Skeletal muscle tissue (tissue), 4 donors: ENCODE results near the gene PLGRKT. TPM values are rescaled to one million over a fixed set of nuclear protein-coding genes. Genes with fewer than 3 reads are reported as not detected.
"Not testable (repeated sequence)": the region's sequence is repeated elsewhere in the genome, so short reads cannot be mapped to it uniquely, and the experiment has no call there.

Source experiments
- H3K27ac ChIP-seq: one replicate; pipeline ENCODE4 v1.7.0; 2013; ENCODE audit warnings: mild to moderate bottlenecking, low read depth, low read length, inconsistent platforms
- H3K27me3 ChIP-seq, 3 donors: one replicate each; pipeline ENCODE4 v1.7.0; 2013; ENCODE audit warnings: low read length in 3 of 3; ENCODE audit not compliant: control insufficient read depth in 3 of 3, insufficient read depth in 3 of 3
- H3K36me3 ChIP-seq, 3 donors: one replicate each; pipeline ENCODE4 v1.7.0; 2013; ENCODE audit warnings: low read length in 3 of 3; ENCODE audit not compliant: control insufficient read depth in 3 of 3, insufficient read depth in 3 of 3
- H3K4me1 ChIP-seq, 3 donors: one replicate each; pipeline ENCODE4 v1.7.0; 2013; ENCODE audit warnings: low read length in 3 of 3, mild to moderate bottlenecking in 3 of 3; ENCODE audit not compliant: control insufficient read depth in 3 of 3, insufficient read depth in 3 of 3
- H3K4me3 ChIP-seq, 3 donors: one replicate each; pipeline ENCODE4 v1.7.0; 2013; ENCODE audit warnings: low read length in 3 of 3
- H3K9ac ChIP-seq, 3 donors: one replicate each; pipeline ENCODE4 v1.7.0; 2013; ENCODE audit warnings: low read length in 3 of 3, mild to moderate bottlenecking in 3 of 3, moderate library complexity in 2 of 3, low read depth in 1 of 3
- H3K9me3 ChIP-seq, 3 donors: one replicate each; pipeline ENCODE4 v1.7.0; 2013; ENCODE audit warnings: low read length in 3 of 3; ENCODE audit not compliant: control insufficient read depth in 3 of 3
- total RNA-seq: library from RNA; depleted of rRNA; stranded (reverse); fragments of >200 nt; gene quantifications from one replicate; pipeline ENCODE4 v1.2.3, GENCODE V29; 2014
- donor health status: Osteomylitis.

Gene PLGRKT
- total RNA-seq, 1 donor from 2014 or later: 15.1 TPM

DNA sequence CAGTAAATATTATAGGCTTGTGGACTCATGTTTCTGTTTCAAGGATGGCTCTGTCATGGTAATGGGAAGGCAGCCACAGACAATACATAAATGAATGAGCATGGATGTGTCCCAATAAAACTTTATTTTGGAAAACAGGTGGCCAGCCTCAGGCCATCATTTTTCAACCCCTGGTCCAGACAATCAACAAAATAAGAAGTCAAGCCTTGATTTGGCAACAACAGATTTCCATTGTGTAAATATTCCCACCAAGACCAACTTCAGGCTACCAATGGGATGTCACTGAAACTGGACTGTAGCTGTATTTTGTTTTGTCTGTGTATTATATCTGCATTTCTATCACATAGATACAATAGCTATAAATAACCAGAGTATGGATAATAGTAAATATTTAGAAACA, 77.4 kb downstream of the PLGRKT start:
- Histone ChIP-seq H3K36me3 (peaks cover 0 to 7% (median 0%) of the 10 kb centered on the region in 3 donors), H3K27ac (no peak overlapping the region), H3K4me3 (no peak overlapping the region), H3K9me3 (no peaks in the 10 kb centered on the region), H3K27me3 (no peaks in the 10 kb centered on the region), H3K4me1 (no peaks in the 10 kb centered on the region), H3K9ac (no peak overlapping the region)

DNA sequence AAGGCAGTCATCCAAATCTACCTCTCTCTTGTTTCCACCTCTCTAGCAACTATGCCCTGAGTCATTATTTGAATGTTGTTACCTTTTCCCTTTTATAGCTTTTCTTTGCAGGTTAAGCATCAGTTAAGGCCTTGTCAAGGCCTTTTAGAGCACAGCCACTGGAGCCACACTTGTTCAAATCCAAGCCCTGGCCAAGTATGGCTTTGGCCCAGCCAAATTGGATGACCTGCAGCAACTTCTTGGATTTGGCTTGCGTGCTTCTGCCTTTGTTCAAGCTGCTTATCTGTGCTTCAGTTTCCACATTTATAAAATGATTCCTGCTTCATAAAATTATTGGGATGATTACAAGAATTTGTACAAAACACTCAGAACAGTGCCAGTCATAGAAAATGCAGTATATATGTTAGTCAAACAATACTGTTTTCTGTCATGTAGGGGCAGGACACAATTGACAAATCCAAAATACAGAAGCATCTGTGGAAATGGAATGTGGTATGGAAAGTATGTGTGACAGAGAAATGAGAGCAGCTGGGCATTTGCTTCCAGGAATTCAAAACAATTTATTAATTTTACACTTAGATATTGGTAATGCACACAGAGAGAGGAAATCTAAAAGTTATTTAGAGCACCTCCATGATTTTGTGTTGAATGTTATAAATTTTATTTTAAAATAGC, 80.2 kb downstream of the PLGRKT start:
- Histone ChIP-seq H3K27me3 (no peaks in the 10 kb centered on the region), H3K27ac (no peak overlapping the region), H3K9me3 (no peaks in the 10 kb centered on the region), H3K4me3 (no peak overlapping the region), H3K36me3 (peaks cover 0 to 7% (median 0%) of the 10 kb centered on the region in 3 donors), H3K9ac (no peak overlapping the region), H3K4me1 (no peaks in the 10 kb centered on the region)

GRCh38 chr9:5355817-5356216, 81.9 kb downstream of the PLGRKT start:
- Histone ChIP-seq H3K9ac (no peak overlapping the region), H3K4me3 (no peak overlapping the region), H3K27ac (no peak overlapping the region), H3K36me3 (peaks cover 0 to 7% (median 0%) of the 10 kb centered on the region in 3 donors), H3K4me1 (no peaks in the 10 kb centered on the region), H3K27me3 (no peaks in the 10 kb centered on the region), H3K9me3 (no peaks in the 10 kb centered on the region)

GRCh38 chr9:5355226-5355625, 82.5 kb downstream of the PLGRKT start:
- Histone ChIP-seq H3K9ac (no peak overlapping the region), H3K4me3 (no peak overlapping the region), H3K9me3 (no peaks in the 10 kb centered on the region), H3K27ac (no peak overlapping the region), H3K4me1 (no peaks in the 10 kb centered on the region), H3K27me3 (no peaks in the 10 kb centered on the region), H3K36me3 (peaks cover 0 to 7% (median 0%) of the 10 kb centered on the region in 3 donors)

DNA sequence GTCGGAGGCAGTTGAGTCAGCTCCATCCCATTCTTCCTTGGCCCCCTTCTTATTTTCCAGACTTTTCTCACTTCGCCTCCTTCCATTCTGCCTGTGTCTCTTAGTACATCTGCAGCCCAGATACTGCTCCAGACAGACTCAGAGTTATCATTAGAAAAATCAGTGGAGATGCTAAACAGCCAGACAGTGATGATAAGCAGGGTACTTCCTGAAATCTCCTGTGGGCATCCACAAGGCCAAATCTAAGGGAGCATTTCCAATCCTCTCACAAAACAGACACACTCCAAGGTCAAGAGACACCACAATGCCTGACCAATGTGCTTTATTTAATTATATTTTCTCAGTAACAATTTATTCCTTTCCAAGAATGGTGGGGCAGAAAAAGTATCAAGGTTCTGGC, 83.5 kb downstream of the PLGRKT start:
- Histone ChIP-seq H3K9ac (no peak overlapping the region), H3K27me3 (no peaks in the 10 kb centered on the region), H3K27ac (no peak overlapping the region), H3K4me1 (no peaks in the 10 kb centered on the region), H3K36me3 (peaks cover 0 to 7% (median 0%) of the 10 kb centered on the region in 3 donors), H3K4me3 (no peak overlapping the region), H3K9me3 (no peaks in the 10 kb centered on the region)

DNA sequence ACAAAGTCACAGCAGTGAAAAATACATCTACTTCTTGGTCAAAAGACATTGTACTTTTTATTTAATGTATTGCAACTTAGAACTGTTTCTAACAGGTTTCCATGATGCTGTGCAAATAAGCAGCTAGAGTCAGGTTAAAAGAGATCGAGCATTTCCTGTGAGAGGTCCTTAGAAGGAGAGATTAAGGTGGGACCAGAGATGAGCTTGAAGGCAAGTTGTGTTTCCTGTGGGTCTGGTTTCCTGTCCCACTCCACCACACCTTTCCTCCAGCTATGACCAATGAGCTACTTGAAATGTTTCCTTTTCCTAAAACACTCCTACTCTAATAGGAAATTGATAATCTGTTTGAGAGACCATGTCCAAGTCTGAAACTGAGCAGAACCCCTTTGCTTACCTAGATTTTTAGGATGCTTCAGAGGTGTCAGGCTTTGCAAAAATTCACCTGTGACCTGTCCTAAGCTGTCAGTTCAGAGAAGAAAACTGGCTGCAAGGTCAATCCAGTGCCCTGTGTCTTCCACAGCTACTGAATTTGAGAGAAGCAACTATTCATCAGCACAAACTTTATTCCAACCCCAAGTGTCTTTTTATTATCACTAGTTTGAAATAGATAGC, 85.0 kb downstream of the PLGRKT start:
- no peaks in the 10 kb centered on the region for H3K27me3 ChIP-seq
- H3K9me3 ChIP-seq: no peaks in the 10 kb centered on the region
- H3K4me3 ChIP-seq: no peak overlapping the region
- H3K9ac ChIP-seq: no peak overlapping the region
- H3K27ac ChIP-seq: no peak overlapping the region
- peaks cover 0 to 7% (median 0%) of the 10 kb centered on the region in 3 donors for H3K36me3 ChIP-seq
- no peaks in the 10 kb centered on the region for H3K4me1 ChIP-seq

GRCh38 chr9:5338992-5339981, 98.4 kb downstream of the PLGRKT start, which contains the start of gene RLN1:
Gene RLN1 (minus strand): TSS chr9:5339876. CDS start chr9:5339746, 130 bp downstream.
- not testable (repeated sequence) for H3K9me3 ChIP-seq, H3K36me3 ChIP-seq, H3K27ac ChIP-seq, H3K9ac ChIP-seq, H3K4me1 ChIP-seq, H3K27me3 ChIP-seq
- H3K4me3 ChIP-seq: peak within 1 kb of the TSS in 1 of 3 donors; percentile 43

GRCh38 chr9:5336688-5337087, 101.0 kb downstream of the PLGRKT start:
- no peaks in the 10 kb centered on the region for H3K9me3 ChIP-seq
- H3K4me1 ChIP-seq: no peaks in the 10 kb centered on the region
- H3K9ac ChIP-seq: no peak overlapping the region
- no peaks in the 10 kb centered on the region for H3K36me3 ChIP-seq
- no peaks in the 10 kb centered on the region for H3K27me3 ChIP-seq
- no peak overlapping the region for H3K27ac ChIP-seq
- H3K4me3 ChIP-seq: no peak overlapping the region

- H3K9ac ChIP-seq, H3K4me1 ChIP-seq, H3K4me3 ChIP-seq, H3K9me3 ChIP-seq, H3K27ac ChIP-seq, H3K27me3 ChIP-seq, H3K36me3 ChIP-seq: not testable (repeated sequence)
Measured at GRCh38 chr9:5331276-5331675, 106.4 kb downstream of the PLGRKT start.
